SW 1271 (cell line): ENCODE results near the gene ARF1.
"Not testable (repeated sequence)": the region's sequence is repeated elsewhere in the genome, so short reads cannot be mapped to it uniquely, and the experiment has no call there.

Experiments used
- DNase-seq, 2 experiments: peaks; one replicate each; lab custom pipeline; 2025; lab: John Stamatoyannopoulos, UW

Gene ARF1

GRCh38 chr1:228102791-228103620, 20.5 kb downstream of the ARF1 start, which contains the start of gene C1orf35:
TSS of gene C1orf35 (minus strand) at chr1:228103325. CDS start at chr1:228103227, 98 bp downstream.
- peak; percentile 66 to 76 for DNase-seq

- DNase-seq: no peak
Measured at GRCh38 chr1:228104526-228105269, 22.2 kb downstream of the ARF1 start.

GRCh38 chr1:228105270-228105995, 22.9 kb downstream of the ARF1 start:
- DNase-seq: no peak

GRCh38 chr1:228105996-228106799, 23.7 kb downstream of the ARF1 start:
- DNase-seq: no peak

GRCh38 chr1:228106800-228107054, 24.2 kb downstream of the ARF1 start:
- DNase-seq: no peak

- no peak for DNase-seq
Measured at GRCh38 chr1:228107636-228108035, 25.1 kb downstream of the ARF1 start.

- DNase-seq: no peak
Measured at GRCh38 chr1:228108055-228108690, 25.7 kb downstream of the ARF1 start.

GRCh38 chr1:228108742-228109072, 26.2 kb downstream of the ARF1 start:
- DNase-seq: no peak

- DNase-seq: peak; percentile 57 to 85
Measured at GRCh38 chr1:228109073-228109961, 26.8 kb downstream of the ARF1 start, which contains the start of gene MRPL55. TSS of gene MRPL55 (minus strand) at chr1:228109299. CDS start at chr1:228108260, 1,039 bp downstream.

GRCh38 chr1:228109962-228110488, 27.5 kb downstream of the ARF1 start:
- peak in 1 of 2 experiments; percentile 12 for DNase-seq

GRCh38 chr1:228110556-228110955, 28.0 kb downstream of the ARF1 start:
- no peak for DNase-seq

GRCh38 chr1:228111315-228111714, 28.8 kb downstream of the ARF1 start:
- not testable (repeated sequence) for DNase-seq

- no peak for DNase-seq
Measured at GRCh38 chr1:228112167-228112566, 29.7 kb downstream of the ARF1 start.

- no peak for DNase-seq
Measured at GRCh38 chr1:228112617-228113016, 30.1 kb downstream of the ARF1 start.

- no peak for DNase-seq
Measured at GRCh38 chr1:228114827-228115226, 32.3 kb downstream of the ARF1 start.

GRCh38 chr1:228117335-228117734, 34.8 kb downstream of the ARF1 start:
- DNase-seq: no peak

- DNase-seq: no peak
Measured at GRCh38 chr1:228118040-228118439, 35.5 kb downstream of the ARF1 start.

- DNase-seq: no peak
Measured at GRCh38 chr1:228120351-228120750, 37.8 kb downstream of the ARF1 start.

GRCh38 chr1:228120857-228121489, 38.5 kb downstream of the ARF1 start:
- DNase-seq: no peak
